ENCODE measurements around the gene SYMPK.

SYMPK gene

GRCh38 chr19:45790942-45791341 is 72.0 kb downstream of the SYMPK start:
- Histone ChIP-seq H3K27ac (no peak overlapping the region), H3K27me3 (ENCODE audit: control insufficient read depth, insufficient read depth, low read length) (no peaks in the 10 kb centered on the region), H3K36me3 (ENCODE audit: control insufficient read depth, insufficient read depth, low read length) (no peaks in the 10 kb centered on the region), H3K4me2 (ENCODE audit: low read length) (no peak overlapping the region), H3K4me3 (ENCODE audit: low read depth, low read length) (peak overlapping the region; percentile 27), H2AFZ (no peak overlapping the region), H3K79me2 (peaks cover 3% of the 10 kb centered on the region), H3K9ac (no peak overlapping the region), H3K9me3 (ENCODE audit: control insufficient read depth, low read length) (no peaks in the 10 kb centered on the region), H3K4me1 (peaks cover 7% of the 10 kb centered on the region)
- TF ChIP-seq, protein P1, sequence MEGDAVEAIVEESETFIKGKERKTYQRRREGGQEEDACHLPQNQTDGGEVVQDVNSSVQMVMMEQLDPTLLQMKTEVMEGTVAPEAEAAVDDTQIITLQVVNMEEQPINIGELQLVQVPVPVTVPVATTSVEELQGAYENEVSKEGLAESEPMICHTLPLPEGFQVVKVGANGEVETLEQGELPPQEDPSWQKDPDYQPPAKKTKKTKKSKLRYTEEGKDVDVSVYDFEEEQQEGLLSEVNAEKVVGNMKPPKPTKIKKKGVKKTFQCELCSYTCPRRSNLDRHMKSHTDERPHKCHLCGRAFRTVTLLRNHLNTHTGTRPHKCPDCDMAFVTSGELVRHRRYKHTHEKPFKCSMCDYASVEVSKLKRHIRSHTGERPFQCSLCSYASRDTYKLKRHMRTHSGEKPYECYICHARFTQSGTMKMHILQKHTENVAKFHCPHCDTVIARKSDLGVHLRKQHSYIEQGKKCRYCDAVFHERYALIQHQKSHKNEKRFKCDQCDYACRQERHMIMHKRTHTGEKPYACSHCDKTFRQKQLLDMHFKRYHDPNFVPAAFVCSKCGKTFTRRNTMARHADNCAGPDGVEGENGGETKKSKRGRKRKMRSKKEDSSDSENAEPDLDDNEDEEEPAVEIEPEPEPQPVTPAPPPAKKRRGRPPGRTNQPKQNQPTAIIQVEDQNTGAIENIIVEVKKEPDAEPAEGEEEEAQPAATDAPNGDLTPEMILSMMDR (IDR thresholded peaks at IDR 0.05) = no peak

DNA sequence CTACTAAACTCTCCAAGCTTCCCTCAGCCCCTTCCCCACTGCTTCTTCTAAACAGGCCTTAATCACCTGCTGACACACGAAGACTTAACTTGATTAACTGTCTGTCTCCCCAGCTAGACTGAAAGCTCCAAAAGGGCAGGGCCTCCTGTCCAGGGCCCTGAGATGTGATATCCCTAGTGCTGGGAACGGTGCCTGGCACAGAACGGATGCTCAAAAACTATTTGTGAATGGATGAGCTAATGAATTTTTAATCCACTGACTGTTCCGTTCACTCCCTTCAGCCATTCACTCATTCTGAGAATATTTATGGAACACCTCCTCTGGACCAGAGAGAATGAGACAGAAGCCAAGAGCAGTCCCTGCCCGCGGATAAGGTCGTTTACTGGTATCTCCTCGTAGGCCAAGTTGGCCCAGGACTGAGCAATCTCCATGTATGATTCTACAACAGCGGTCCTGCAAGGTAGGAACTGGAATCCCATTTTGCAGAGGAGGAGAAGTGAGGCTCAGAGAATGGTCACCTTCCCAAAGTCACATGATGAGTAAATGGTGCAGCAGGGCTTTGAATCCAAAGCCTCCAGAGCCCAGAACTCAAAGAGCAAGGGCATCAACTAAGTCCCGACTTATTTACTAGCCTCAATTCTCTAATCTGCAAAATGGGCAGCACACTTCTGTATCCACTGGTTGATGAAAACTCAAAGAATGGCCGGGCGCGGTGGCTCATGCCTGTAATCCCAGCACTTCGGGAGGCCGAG is 73.7 kb downstream of the SYMPK start:
- H3K79me2 ChIP-seq = peaks cover 3% of the 10 kb centered on the region
- H2AFZ ChIP-seq = no peak overlapping the region
- TF ChIP-seq, protein P1 (IDR thresholded peaks at IDR 0.05) = no peak
- H3K9me3 ChIP-seq (ENCODE audit: control insufficient read depth, low read length) = no peaks in the 10 kb centered on the region
- H3K4me3 ChIP-seq (ENCODE audit: low read depth, low read length) = no peak overlapping the region
- H3K36me3 ChIP-seq (ENCODE audit: control insufficient read depth, insufficient read depth, low read length) = no peaks in the 10 kb centered on the region
- no peak overlapping the region for H3K9ac ChIP-seq
- H3K27ac ChIP-seq = no peak overlapping the region
- no peaks in the 10 kb centered on the region for H3K27me3 ChIP-seq (ENCODE audit: control insufficient read depth, insufficient read depth, low read length)
- H3K4me2 ChIP-seq (ENCODE audit: low read length) = no peak overlapping the region
- peaks cover 7% of the 10 kb centered on the region for H3K4me1 ChIP-seq

GRCh38 chr19:45786533-45786894 is 76.4 kb downstream of the SYMPK start:
- Histone ChIP-seq H3K4me3 (ENCODE audit: low read depth, low read length) (no peak overlapping the region), H3K4me1 (peaks cover 2% of the 10 kb centered on the region), H3K9me3 (ENCODE audit: control insufficient read depth, low read length) (no peaks in the 10 kb centered on the region), H3K79me2 (no peaks in the 10 kb centered on the region), H3K27ac (no peak overlapping the region), H3K9ac (no peak overlapping the region), H2AFZ (no peak overlapping the region), H3K27me3 (ENCODE audit: control insufficient read depth, insufficient read depth, low read length) (no peaks in the 10 kb centered on the region), H3K4me2 (ENCODE audit: low read length) (no peak overlapping the region), H3K36me3 (ENCODE audit: control insufficient read depth, insufficient read depth, low read length) (no peaks in the 10 kb centered on the region)
- TF ChIP-seq, protein P1 (IDR thresholded peaks at IDR 0.05) = no peak

DNA sequence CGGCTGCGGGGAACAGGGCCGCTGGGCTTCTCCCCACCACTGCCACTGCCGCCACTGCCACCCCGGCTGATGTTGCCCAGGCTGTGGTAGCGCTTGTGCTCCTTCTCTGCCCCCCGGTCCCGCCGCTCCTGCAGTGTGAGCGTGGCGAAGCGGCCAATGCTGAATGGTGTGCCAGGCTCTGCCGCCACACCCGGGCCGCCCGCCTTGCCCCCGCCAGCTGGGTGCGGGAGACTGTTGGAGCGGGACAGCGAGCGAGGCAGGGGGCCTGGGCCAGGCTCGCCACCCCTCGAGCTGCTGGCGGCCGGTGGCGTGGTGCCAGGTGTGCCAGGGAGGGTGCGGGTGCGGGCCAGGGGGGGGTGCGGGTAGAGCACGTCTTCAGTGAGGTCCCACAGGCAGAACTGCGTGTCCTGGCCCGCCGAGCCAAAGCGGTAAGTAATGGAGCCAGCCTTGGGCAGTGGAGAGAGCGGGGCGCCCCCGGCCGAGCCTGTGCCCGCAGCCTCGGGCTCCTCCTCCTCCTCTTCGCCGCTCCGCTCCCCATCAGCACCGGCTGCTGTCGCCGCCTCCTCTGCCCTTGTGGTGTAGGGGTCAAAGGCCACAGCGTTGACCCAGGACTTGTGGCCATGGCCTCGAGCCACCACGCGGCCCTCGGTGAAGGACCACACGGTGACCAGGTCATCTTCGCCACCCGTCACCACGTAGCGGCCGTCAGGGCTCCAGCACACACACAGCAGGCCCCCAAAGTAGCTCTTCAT is 77.0 kb downstream of the SYMPK start:
- Histone ChIP-seq H3K4me2 (ENCODE audit: low read length) (no peak overlapping the region), H2AFZ (no peak overlapping the region), H3K9me3 (ENCODE audit: control insufficient read depth, low read length) (no peaks in the 10 kb centered on the region), H3K79me2 (no peaks in the 10 kb centered on the region), H3K9ac (no peak overlapping the region), H3K36me3 (ENCODE audit: control insufficient read depth, insufficient read depth, low read length) (no peaks in the 10 kb centered on the region), H3K27me3 (ENCODE audit: control insufficient read depth, insufficient read depth, low read length) (no peaks in the 10 kb centered on the region), H3K4me1 (no peaks in the 10 kb centered on the region), H3K4me3 (ENCODE audit: low read depth, low read length) (no peak overlapping the region), H3K27ac (no peak overlapping the region)
- TF ChIP-seq, protein P1 (IDR thresholded peaks at IDR 0.05) = no peak
